Dendritic cell treated with granulocyte-macrophage colony-stimulating factor and Interleukin-4, amounts not matched to agents 40 ng/mL and 50 ng/mL, for 4 days (primary cell): ENCODE measurements around the gene ME3.
"Not testable (repeated sequence)": the region's sequence is repeated elsewhere in the genome, so short reads cannot be mapped to it uniquely, and the experiment has no call there.

ENCODE experiments used
- H3K27ac Mint-ChIP-seq: one replicate; pipeline ENCODE4 v1.8.0; 2022; ENCODE audit warnings: mild to moderate bottlenecking, mixed read lengths
- H3K27me3 Mint-ChIP-seq: one replicate; pipeline ENCODE4 v1.8.0; 2022; ENCODE audit warnings: mild to moderate bottlenecking, mixed read lengths
- H3K36me3 Mint-ChIP-seq: one replicate; pipeline ENCODE4 v1.8.0; 2022; ENCODE audit warnings: low read depth, mixed read lengths
- H3K4me1 Mint-ChIP-seq: one replicate; pipeline ENCODE4 v1.8.0; 2022; ENCODE audit warnings: low read depth, mixed read lengths
- H3K4me3 Mint-ChIP-seq: one replicate; pipeline ENCODE4 v1.8.0; 2022; ENCODE audit warnings: mild to moderate bottlenecking, moderate library complexity, mixed read lengths
- H3K9me3 Mint-ChIP-seq: one replicate; pipeline ENCODE4 v1.8.0; 2022; ENCODE audit warnings: mixed read lengths
- intact Hi-C: fragments of 100-400 bp; cut with micrococcal nuclease; formaldehyde crosslinking; loops from one replicate; pipeline ENCODE4 v1.15.0; 2022

ME3 gene

DNA sequence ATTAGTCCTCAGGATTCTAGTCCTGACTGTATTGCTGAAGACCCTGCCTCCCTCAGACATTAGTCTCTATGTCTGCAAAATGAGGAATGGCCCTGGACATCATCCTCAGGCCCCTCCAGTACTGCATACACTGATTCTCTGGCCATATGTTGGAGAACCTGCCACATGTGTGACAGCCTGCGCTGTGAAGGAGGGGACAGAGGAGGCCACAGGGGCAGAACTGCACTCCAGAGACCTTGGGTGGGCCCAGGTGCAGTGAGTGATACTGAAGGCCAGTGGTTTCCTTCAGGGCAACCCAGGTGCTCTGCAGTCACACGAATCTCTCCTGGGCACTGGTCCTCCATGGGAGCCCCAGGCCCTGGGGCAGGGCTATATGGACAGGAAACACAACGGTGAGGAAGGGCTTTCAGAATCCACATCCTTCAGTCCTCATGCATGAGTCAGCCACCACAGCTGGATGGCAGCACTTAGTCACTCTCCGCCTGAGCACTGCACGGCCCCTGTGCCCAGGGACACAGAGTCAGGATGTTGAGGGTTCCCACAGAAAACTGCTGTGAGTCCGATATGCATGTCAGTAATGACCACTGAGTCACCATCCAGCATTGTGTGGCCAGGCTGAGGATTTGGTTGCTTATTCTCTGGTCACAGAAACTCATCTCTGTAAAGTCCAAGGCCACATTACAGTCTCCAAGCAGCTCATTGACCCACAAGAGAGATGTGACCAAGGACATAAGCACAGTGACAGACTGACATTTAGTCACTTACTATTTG is 39.7 kb downstream of the ME3 start:
- Mint-ChIP-seq H3K9me3 (no peaks in the 10 kb centered on the region), H3K36me3 (no peaks in the 10 kb centered on the region), H3K27me3 (no peaks in the 10 kb centered on the region), H3K4me3 (no peak overlapping the region), H3K27ac (no peak overlapping the region), H3K4me1 (no peaks in the 10 kb centered on the region)
- intact Hi-C loops: no loop called here

DNA sequence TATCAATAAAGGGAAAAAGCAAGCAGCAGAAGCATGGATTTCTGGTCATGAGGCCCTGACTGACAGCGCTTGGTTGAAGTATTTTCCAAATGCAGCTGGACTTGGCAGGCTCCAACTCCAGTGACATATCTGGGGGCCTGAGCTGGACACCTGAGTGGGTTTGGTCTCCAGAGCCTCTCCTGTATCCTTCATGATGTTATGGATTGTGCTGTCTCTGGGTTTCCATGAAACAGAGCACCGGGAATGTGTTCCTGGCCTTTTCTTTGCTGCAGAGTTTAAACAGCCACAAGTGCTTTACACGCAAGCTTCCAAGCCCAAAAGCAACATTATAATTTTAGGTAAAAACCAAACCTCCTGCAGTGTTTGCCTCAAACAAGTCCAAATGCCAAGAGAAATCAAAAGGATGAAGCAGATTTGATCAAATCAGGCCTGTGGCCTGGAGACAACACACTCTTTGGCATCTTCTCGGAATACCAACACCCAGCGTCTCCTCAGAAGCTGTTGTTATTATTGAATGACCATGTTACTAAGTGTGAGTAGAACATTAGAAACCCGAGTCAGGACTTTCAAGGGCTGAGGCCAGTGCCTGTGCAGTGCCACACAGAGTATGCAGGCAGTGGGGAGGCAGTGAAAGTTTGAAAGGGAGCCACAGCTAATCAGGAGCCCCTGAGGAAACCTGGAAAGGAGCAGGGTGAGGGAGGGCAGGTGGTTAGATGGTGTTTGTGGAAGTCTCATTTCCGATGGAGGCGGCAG is 42.0 kb downstream of the ME3 start:
- no peak overlapping the region for H3K27ac Mint-ChIP-seq
- no peaks in the 10 kb centered on the region for H3K36me3 Mint-ChIP-seq
- intact Hi-C loops: no loop called here
- no peaks in the 10 kb centered on the region for H3K4me1 Mint-ChIP-seq
- no peaks in the 10 kb centered on the region for H3K27me3 Mint-ChIP-seq
- H3K4me3 Mint-ChIP-seq: no peak overlapping the region
- no peaks in the 10 kb centered on the region for H3K9me3 Mint-ChIP-seq

DNA sequence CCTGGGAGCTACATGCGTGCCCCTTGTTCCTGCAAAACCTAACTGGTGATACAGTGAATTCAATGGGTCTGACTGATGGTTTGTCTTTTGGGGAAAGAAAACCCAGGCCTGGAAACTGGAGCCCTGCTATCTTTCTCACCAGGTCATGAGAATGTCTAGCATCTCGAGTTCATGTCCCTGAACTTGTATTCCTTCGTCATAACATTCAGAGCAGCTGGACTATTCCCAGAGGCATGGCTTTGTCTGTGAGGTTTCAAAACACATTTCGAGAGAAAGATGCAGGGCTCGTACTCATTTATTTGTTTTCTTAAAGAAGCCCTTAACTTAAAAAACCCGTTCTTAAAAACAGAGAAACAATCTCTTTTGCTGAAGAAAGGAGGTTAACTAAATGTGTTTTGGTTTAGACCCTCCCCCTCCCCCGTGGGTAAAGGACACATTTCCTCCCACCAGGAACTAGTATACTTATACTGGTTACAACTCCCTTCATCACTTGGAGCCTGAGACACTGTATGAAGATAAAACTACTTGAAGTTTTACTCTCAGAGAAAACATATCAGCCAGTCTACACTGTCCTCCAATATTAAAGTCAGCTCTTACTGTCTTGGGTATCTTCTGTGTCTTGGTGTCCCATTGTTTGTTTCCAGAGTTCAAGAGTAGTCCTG is 43.2 kb downstream of the ME3 start:
- Mint-ChIP-seq H3K27ac (no peak overlapping the region), H3K27me3 (no peaks in the 10 kb centered on the region), H3K4me1 (no peaks in the 10 kb centered on the region), H3K36me3 (no peaks in the 10 kb centered on the region), H3K9me3 (no peaks in the 10 kb centered on the region), H3K4me3 (no peak overlapping the region)
- intact Hi-C loops: no loop called here

DNA sequence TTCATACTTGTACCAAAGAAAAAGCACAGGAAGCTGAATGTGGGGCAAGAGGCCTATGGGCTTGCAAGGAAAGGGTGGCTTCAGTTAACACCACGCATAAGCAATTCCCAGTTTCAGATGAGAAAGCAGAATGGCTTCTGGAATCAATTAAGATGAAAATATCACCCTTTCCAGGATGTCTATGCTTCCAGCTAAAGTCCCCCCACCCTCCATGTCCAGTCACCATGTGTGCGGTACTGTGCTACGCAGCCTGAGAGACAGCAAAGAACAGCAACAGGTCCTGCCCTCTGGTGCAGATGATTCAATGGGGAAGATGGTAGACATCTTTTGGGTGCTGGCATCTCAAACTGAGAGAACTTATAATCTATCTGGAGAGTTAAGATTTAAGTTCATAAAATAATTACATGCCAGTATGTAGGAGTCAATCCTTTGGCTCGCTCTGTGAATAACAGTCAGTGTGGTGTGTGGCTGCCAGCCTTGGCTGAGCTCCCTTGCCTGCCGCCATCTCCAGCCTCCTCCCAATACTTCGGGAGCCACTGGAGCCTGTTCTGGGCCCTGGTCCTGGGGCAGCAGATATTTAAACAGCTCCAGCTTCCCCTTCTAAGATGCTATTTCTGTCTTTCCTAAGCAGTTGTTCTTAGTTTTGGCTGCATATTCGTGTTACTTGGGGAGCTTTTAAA is 44.5 kb downstream of the ME3 start:
- H3K4me1 Mint-ChIP-seq: no peaks in the 10 kb centered on the region
- no peak overlapping the region for H3K27ac Mint-ChIP-seq
- intact Hi-C loops: no loop called here
- H3K4me3 Mint-ChIP-seq: no peak overlapping the region
- no peaks in the 10 kb centered on the region for H3K27me3 Mint-ChIP-seq
- H3K36me3 Mint-ChIP-seq: no peaks in the 10 kb centered on the region
- H3K9me3 Mint-ChIP-seq: no peaks in the 10 kb centered on the region

DNA sequence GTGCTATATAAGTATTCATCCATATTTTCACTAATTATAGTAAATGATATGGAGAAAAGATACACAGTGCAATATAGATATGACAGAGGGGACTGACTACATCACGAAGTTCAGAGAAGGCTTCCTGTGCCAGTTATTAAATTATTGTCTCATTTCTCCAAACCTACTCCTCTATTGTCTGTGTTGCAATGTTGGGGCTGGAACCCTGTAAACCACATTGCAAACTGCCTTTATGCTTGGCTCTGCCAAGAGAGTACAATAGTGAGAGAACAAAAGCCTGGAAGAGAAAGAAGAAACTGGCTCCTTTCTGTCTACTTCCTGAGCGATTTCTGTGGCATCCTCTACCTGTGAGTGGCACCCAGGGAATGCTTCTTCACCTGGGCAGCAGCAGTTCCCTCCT is 46.4 kb downstream of the ME3 start:
- Mint-ChIP-seq H3K27ac (no peak overlapping the region), H3K9me3 (no peaks in the 10 kb centered on the region), H3K36me3 (no peaks in the 10 kb centered on the region), H3K27me3 (no peaks in the 10 kb centered on the region), H3K4me3 (no peak overlapping the region), H3K4me1 (no peaks in the 10 kb centered on the region)
- intact Hi-C loops: no loop called here

DNA sequence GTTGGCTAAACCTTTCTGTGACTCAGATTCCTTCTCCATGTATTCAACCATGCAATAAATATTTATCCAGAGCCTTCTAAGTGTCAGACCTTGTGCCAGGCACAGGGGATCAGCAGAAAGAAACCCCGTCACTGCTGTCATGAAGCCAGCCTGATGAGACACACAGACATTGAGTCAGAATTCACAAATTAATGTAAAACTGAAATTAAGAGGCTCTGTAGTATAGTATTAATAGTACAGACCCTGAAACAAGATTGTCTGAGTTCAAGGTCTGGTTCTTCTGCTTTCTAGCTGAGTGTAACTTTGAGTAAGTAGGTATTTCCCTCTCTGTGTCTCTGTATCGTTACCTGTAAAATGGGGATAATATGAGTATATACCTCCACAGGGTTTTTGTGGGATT is 46.9 kb downstream of the ME3 start:
- intact Hi-C loops: no loop called here
- Mint-ChIP-seq H3K36me3 (no peaks in the 10 kb centered on the region), H3K4me1 (no peaks in the 10 kb centered on the region), H3K9me3 (no peaks in the 10 kb centered on the region), H3K27ac (no peak overlapping the region), H3K4me3 (no peak overlapping the region), H3K27me3 (no peaks in the 10 kb centered on the region)

DNA sequence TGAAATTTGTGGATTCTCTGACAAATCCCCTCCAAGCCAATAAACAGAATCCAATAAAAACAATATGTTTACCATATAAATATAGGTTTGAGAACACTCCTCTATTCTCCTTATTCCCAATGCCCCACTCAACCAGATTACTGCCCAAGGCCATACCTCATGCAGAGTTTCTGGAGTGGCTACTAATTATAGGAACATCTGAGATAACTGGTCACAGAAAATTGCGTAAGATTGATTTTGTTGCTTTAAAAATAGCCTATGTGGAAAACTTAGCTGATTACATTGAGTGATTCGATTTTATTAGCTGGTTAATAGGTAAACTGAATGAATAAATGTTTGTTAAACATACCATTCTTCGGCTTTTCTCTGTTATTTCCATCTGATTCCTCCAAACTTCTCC is 48.0 kb downstream of the ME3 start:
- no peak overlapping the region for H3K4me3 Mint-ChIP-seq
- H3K9me3 Mint-ChIP-seq: no peaks in the 10 kb centered on the region
- no peaks in the 10 kb centered on the region for H3K36me3 Mint-ChIP-seq
- H3K27me3 Mint-ChIP-seq: no peaks in the 10 kb centered on the region
- H3K27ac Mint-ChIP-seq: no peak overlapping the region
- no peaks in the 10 kb centered on the region for H3K4me1 Mint-ChIP-seq
- intact Hi-C loops: no loop called here

DNA sequence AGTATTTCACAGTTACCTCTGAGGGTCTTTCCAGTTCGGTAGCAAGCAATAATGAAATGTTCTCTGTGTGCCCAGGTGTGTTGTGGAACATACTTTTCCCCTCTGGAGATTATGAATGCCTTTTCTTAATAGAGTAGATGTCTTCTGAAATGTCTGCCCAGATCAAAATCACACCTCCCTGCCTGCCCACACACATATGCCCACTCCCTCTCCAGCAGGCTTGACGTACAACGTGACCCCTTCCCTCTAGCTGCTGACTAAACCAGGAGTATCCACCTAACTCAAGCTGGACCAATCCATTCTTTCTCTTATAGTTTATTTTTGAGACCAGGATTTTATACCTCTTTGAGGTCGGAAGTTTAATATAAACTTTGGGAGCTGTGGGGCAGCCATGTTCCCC is 48.7 kb downstream of the ME3 start:
- no peaks in the 10 kb centered on the region for H3K4me1 Mint-ChIP-seq
- no peak overlapping the region for H3K27ac Mint-ChIP-seq
- intact Hi-C loops: no loop called here
- H3K36me3 Mint-ChIP-seq: no peaks in the 10 kb centered on the region
- H3K9me3 Mint-ChIP-seq: no peaks in the 10 kb centered on the region
- no peak overlapping the region for H3K4me3 Mint-ChIP-seq
- H3K27me3 Mint-ChIP-seq: no peaks in the 10 kb centered on the region

DNA sequence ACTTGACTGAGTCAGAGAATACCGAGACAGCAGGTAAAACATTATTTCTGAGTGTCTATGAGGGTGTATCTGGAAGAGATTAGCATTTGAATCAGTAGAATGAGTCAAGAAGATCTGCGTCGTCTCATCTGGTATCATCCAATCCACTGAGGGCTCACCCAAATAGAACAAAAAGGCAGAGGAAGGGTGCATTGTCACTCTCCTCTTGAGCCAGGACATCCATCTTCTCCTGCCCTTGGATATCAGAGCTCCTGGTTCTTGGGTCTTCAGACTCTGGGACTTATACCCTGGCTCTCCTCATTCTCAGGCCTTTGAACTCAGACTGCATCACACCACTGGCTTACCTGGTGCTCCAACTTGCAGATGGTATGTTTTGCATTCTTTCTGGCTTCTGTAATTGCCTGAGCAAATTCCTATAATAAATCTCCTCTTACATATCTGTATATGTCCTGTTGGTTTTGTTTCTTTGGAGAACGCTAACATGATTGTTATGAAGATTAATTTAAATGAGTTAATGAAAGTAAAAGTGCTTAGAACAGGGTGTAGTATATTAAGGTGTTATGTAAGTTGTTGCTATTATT is 49.3 kb downstream of the ME3 start:
- no peak overlapping the region for H3K27ac Mint-ChIP-seq
- no peaks in the 10 kb centered on the region for H3K36me3 Mint-ChIP-seq
- H3K4me3 Mint-ChIP-seq: no peak overlapping the region
- intact Hi-C loops: no loop called here
- H3K9me3 Mint-ChIP-seq: no peaks in the 10 kb centered on the region
- H3K4me1 Mint-ChIP-seq: no peaks in the 10 kb centered on the region
- no peaks in the 10 kb centered on the region for H3K27me3 Mint-ChIP-seq

DNA sequence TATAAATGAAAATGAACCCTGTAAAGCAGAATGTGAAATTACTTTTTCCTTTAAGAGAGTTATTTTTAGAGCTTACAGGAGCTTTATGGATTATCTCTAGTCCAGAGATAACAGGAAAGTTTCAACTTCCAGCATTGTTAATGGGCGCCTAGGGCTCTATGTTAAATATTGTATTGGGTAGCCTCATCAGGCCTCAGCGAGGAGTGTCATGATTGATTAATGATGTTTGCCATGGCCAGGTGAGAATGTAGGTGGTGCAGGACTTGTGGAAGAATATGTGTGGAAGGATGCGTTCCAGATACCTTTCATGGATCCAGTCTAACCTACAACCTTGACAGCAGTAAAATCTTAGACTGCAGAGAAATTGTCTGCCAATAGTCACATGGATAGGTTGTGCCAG is 50.6 kb downstream of the ME3 start:
- H3K27ac Mint-ChIP-seq: no peak overlapping the region
- intact Hi-C loops: no loop called here
- H3K9me3 Mint-ChIP-seq: no peaks in the 10 kb centered on the region
- H3K4me1 Mint-ChIP-seq: no peaks in the 10 kb centered on the region
- H3K4me3 Mint-ChIP-seq: no peak overlapping the region
- H3K27me3 Mint-ChIP-seq: no peaks in the 10 kb centered on the region
- H3K36me3 Mint-ChIP-seq: no peaks in the 10 kb centered on the region

DNA sequence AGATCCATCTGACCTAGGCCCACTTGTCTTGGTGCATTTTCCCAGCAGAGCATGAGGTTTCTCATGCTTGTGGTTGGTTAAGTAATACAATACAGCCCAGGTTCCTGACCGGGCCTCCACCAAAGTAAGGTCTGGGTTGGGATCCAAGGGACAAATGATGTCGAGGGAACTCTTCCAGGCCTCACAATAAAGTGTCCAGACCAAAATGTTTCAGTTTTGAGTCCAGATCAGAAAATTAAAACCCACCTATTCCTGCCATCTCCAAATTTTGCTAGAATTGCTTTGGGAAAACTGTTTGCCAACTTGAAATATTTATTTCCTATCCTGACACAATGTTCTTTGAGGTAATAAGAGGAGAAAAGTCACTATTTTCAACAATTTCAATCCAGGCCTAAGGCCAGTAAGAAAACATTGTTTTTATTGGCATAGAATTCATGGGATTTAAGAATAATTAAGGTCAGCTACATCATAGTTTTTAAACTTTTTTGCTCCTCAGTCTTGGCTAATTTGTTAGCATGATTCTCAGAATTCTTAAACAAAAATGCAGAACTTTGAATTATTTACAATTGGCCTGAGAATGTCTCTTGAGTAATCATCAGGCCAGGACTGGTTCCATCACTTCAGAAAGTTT is 51.4 kb downstream of the ME3 start:
- no peaks in the 10 kb centered on the region for H3K36me3 Mint-ChIP-seq
- no peak overlapping the region for H3K4me3 Mint-ChIP-seq
- H3K27me3 Mint-ChIP-seq: no peaks in the 10 kb centered on the region
- H3K4me1 Mint-ChIP-seq: no peaks in the 10 kb centered on the region
- H3K9me3 Mint-ChIP-seq: no peaks in the 10 kb centered on the region
- no peak overlapping the region for H3K27ac Mint-ChIP-seq
- intact Hi-C loops: no loop called here

DNA sequence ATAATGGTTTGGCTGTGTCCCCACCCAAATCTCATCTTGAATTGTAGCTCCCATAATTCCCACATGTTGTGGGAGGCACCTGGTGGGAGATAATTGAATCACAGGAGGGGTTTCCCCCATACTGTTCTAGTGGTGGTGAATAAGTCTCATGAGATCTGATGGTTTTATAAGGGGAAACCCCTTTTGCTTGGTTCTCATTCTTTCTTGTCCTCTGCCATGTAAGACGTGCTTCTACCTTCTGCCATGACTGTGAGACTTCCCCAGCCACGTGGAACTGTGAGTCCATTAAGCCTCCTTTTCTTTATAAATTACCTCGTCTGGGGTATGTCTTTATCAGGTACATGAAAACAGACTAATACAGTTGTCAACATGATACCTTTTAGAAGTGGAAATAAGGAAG is 53.0 kb downstream of the ME3 start:
- H3K36me3 Mint-ChIP-seq, H3K9me3 Mint-ChIP-seq, H3K4me1 Mint-ChIP-seq, H3K27me3 Mint-ChIP-seq, H3K27ac Mint-ChIP-seq, H3K4me3 Mint-ChIP-seq, intact Hi-C loops: not testable (repeated sequence)

DNA sequence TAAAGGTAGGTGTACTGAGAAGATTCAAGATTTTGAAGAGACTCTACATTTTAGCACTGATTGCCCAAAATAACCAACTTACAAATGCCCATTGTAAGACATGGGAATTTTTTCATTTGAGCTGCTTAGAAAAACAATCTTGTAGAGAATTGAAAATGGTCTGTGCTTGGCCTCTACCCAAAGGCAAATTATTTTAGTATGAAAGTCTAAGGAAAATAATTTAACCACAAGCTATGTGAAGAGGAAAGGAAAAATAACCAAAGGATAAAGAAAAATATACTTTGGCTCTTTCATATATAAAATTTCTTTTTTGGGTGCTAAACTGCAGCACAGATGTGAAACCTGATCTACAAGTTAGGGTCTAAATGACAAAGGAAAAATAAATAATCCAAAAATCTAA is 54.9 kb downstream of the ME3 start:
- intact Hi-C loops: no loop called here
- H3K27me3 Mint-ChIP-seq: no peaks in the 10 kb centered on the region
- peaks cover 6% of the 10 kb centered on the region for H3K4me1 Mint-ChIP-seq
- H3K4me3 Mint-ChIP-seq: no peak overlapping the region
- H3K27ac Mint-ChIP-seq: no peak overlapping the region
- H3K36me3 Mint-ChIP-seq: no peaks in the 10 kb centered on the region
- H3K9me3 Mint-ChIP-seq: no peaks in the 10 kb centered on the region
